D721Med (cell line): Measurements from ENCODE around the gene HNRNPLL.

Experiments
- DNase-seq: peaks from one replicate; pipeline ENCODE4 v3.0.0; 2011; ENCODE audit warnings: low spot score; ENCODE audit not compliant: insufficient read length
- FAIRE-seq: peaks from 2 replicates; lab custom pipeline; 2011; peaks lifted over from hg19 to GRCh38; lab: Jason Lieb, UNC
- TF ChIP-seq, protein P1 (sequence below): IDR thresholded peaks from 2 replicates; pipeline ENCODE4 v1.5.1; 2012; ENCODE audit warnings: mild to moderate bottlenecking, control low read depth; ENCODE audit not compliant: insufficient read depth; ENCODE audit errors: missing control alignments

The HNRNPLL gene

DNA sequence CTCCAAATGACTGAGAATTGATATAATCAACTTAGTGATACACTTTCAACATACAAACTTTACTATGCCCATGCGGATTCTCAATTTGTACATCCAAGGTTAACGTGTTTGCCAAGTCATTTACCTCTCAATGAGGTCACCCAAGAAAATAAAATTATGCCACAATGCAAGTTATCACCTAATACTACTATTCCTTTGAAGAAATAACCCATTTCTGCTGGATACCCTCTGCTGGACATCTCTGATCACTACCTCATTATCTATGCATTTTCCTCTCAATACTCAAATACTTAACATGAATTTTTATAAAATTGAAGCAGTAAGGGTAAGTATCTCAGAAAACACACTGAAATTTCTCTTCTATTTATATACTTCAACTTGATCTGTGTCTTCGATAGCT is 12.7 kb downstream of the HNRNPLL start:
- TF ChIP-seq, protein P1, sequence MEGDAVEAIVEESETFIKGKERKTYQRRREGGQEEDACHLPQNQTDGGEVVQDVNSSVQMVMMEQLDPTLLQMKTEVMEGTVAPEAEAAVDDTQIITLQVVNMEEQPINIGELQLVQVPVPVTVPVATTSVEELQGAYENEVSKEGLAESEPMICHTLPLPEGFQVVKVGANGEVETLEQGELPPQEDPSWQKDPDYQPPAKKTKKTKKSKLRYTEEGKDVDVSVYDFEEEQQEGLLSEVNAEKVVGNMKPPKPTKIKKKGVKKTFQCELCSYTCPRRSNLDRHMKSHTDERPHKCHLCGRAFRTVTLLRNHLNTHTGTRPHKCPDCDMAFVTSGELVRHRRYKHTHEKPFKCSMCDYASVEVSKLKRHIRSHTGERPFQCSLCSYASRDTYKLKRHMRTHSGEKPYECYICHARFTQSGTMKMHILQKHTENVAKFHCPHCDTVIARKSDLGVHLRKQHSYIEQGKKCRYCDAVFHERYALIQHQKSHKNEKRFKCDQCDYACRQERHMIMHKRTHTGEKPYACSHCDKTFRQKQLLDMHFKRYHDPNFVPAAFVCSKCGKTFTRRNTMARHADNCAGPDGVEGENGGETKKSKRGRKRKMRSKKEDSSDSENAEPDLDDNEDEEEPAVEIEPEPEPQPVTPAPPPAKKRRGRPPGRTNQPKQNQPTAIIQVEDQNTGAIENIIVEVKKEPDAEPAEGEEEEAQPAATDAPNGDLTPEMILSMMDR, result peak; percentile 1
- DNase-seq (no peak), FAIRE-seq (no peak)

GRCh38 chr2:38586931-38587330 is 15.8 kb downstream of the HNRNPLL start:
- DNase-seq, result no peak
- TF ChIP-seq, protein P1, result no peak
- FAIRE-seq, result peak; percentile 25

- no peak for DNase-seq
- TF ChIP-seq, protein P1, result no peak
- no peak for FAIRE-seq
Measured at GRCh38 chr2:38584881-38585280, 17.8 kb downstream of the HNRNPLL start.

DNA sequence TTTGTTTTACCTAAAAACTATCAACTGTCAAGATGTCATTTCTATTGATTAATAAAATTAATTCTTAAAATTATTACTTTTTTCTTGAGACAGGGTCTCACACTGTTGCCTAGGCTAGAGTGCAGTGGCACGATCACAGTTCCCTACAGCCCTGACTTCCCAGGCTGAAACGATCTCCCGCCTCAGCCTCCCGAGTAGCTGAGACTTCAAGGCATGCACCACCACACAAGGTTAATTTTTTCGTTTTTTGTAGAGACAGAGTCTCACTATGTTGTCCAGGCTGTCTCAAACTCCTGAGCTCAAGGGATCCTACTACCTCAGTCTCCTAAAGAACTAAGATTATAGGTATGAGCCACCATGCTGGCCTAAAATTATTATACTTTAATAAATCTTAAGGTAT is 18.7 kb downstream of the HNRNPLL start:
- FAIRE-seq (no peak), DNase-seq (no peak)
- TF ChIP-seq, protein P1, result no peak

DNA sequence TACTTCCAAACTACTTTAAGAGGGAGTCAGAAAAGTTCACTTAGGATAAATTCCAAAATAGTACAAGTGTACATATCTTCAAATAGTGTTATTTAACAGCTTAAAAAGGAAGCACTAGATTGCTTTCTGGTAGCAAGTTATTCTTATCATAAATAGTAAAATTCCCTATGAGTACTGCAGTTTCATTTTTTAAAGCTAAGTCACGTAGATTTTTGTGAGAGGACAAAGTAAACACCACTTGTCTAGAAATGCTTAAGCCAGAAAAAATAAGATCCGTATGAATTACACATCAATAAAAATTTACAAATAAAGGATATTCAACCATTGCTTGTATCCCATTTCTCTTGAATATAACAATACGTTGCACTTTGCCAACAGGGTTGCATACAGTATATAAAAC is 19.2 kb downstream of the HNRNPLL start:
- no peak for DNase-seq
- TF ChIP-seq, protein P1, result no peak
- FAIRE-seq, result no peak

DNA sequence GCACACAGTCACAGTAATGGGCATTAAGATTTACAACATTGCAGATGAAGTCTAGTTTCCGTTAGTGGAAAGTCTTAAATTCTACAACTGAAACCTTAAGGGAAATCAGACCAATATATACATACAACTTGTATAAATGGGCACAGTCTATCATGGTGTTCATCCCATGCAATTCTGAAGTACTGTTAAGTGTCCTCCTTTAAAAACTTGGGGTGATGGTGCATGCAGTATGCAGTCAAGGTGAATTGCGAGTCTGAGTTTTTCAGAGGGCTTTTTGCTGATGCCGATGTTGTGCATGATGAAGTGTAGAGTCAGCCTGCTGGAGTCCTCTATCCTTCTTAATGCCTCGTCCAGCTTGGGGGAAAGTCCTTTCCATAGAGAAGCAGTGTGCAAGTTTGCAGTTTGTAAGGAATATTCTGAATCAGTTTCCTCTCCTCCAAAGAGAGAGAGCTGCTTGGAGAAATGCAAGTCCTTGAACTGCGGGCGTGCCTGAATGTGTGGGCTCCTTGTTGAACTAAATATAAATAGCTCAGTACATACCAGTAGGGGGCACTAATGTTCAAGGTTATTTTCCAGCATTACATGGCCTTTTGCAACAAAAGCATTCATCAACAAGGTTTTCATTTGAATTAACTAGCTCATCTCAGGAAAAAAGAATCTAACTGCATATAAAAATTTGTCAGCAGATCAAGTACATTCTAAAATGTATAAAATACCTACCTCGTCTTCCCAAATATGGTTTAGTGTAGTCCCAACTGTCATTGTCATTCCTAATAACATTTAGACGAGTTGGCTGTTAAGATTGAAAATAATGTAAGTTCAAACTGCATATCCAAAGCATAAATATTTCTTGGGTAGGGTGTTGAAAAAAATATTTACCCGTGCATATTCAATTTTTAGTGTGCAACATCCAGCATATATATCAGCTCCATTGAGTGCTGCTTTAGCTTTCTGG is 21.3 kb downstream of the HNRNPLL start:
- TF ChIP-seq, protein P1, result peak; percentile 76
- DNase-seq (no peak), FAIRE-seq (peak; percentile 73)

DNA sequence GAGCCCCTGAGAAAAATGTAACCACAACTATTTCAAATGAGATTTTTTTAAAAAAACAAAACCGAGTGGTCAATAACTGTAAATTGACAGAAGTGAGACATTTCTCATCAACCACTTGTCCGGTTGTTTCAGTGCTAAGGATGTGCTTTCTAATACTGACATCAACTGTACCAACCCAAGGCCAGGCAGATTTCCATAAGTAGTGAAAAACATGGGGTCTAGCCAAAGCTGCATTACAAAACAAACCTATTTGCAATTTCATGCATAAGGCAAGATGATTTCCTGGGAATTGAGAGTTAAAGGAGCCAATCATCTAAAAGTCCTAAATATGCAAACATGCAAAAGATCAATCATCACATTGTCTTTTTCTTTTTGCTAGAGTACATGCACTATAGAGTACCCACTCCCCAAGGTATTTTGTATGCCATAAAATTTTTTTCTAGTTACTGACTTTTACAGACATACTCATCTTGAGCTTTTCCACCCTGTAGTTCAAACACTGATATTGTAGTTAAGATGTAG is 22.6 kb downstream of the HNRNPLL start:
- TF ChIP-seq, protein P1, result no peak
- no peak for DNase-seq
- peak; percentile 53 for FAIRE-seq
